SK-N-SH treated with all-trans-retinoic acid at 6 μM for 48 hours (cell line): ENCODE data around the gene HERC6.

Experiments used
- CSDC2 ChIP-seq: fragments of 250-450 bp; sonication (Bioruptor Pico); IDR thresholded peaks from 2 replicates; pipeline ENCODE4 v1.5.0; 2020; ENCODE audit warnings: mild to moderate bottlenecking, moderate library complexity
- GLIS3 ChIP-seq: fragments of 250-450 bp; sonication (Bioruptor Pico); IDR thresholded peaks from 2 replicates; pipeline ENCODE4 v1.5.0; 2020; ENCODE audit warnings: mild to moderate bottlenecking, moderate library complexity
- RARB ChIP-seq: fragments of 250-450 bp; sonication (Bioruptor Pico); IDR thresholded peaks from 2 replicates; pipeline ENCODE4 v1.8.0; 2021; ENCODE audit warnings: mild to moderate bottlenecking, moderate library complexity
- ZNF565 ChIP-seq: fragments of 450-650 bp; formaldehyde crosslinking; conservative IDR thresholded peaks from 2 replicates; pipeline ENCODE4 v1.5.0; 2020; ENCODE audit warnings: low read depth, mild to moderate bottlenecking, moderate library complexity
- ZNF8 ChIP-seq: fragments of 450-650 bp; formaldehyde crosslinking; IDR thresholded peaks from 2 replicates; pipeline ENCODE4 v1.5.0; 2020; ENCODE audit warnings: mild to moderate bottlenecking, moderate library complexity
- TF ChIP-seq, protein P1 (sequence below): fragments of 250-450 bp; sonication (Bioruptor Pico); IDR thresholded peaks from 2 replicates; pipeline ENCODE4 v1.8.0; 2020; ENCODE audit warnings: mild to moderate bottlenecking, moderate library complexity, borderline replicate concordance
- TF ChIP-seq, protein P2 (sequence below): fragments of 250-450 bp; sonication (Bioruptor Pico); IDR thresholded peaks from 2 replicates; pipeline ENCODE4 v1.5.1; 2020; ENCODE audit warnings: low read depth, mild to moderate bottlenecking, moderate library complexity
- TF ChIP-seq, protein P3 (sequence below): fragments of 250-450 bp; sonication (Bioruptor Pico); IDR thresholded peaks from 2 replicates; pipeline ENCODE4 v1.8.0; 2021; ENCODE audit warnings: low read depth, mild to moderate bottlenecking, moderate library complexity, borderline replicate concordance

DNA sequence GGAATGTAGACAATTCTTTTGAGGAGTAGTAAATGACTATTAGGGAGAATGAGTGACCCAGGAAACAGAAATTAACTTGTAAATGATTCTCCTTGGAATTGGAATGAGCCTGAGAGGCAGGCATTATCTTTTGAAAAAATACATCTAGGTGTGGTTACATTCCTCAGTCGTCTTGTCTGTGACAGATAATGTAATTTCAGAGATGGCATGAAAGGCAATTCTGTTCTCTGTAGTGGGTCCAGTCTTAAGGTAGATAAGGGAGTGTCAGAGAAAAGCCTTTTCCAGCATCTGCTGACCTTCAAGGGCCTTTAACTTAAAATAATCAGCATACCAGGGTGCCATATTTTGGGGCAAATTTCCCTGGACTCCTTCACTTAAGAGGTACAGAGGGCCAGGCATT is 35.1 kb downstream of the HERC6 start:
- TF ChIP-seq, protein P1, sequence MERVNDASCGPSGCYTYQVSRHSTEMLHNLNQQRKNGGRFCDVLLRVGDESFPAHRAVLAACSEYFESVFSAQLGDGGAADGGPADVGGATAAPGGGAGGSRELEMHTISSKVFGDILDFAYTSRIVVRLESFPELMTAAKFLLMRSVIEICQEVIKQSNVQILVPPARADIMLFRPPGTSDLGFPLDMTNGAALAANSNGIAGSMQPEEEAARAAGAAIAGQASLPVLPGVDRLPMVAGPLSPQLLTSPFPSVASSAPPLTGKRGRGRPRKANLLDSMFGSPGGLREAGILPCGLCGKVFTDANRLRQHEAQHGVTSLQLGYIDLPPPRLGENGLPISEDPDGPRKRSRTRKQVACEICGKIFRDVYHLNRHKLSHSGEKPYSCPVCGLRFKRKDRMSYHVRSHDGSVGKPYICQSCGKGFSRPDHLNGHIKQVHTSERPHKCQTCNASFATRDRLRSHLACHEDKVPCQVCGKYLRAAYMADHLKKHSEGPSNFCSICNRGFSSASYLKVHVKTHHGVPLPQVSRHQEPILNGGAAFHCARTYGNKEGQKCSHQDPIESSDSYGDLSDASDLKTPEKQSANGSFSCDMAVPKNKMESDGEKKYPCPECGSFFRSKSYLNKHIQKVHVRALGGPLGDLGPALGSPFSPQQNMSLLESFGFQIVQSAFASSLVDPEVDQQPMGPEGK (CRISPR knock-in tag): no peak
- TF ChIP-seq, protein P2, sequence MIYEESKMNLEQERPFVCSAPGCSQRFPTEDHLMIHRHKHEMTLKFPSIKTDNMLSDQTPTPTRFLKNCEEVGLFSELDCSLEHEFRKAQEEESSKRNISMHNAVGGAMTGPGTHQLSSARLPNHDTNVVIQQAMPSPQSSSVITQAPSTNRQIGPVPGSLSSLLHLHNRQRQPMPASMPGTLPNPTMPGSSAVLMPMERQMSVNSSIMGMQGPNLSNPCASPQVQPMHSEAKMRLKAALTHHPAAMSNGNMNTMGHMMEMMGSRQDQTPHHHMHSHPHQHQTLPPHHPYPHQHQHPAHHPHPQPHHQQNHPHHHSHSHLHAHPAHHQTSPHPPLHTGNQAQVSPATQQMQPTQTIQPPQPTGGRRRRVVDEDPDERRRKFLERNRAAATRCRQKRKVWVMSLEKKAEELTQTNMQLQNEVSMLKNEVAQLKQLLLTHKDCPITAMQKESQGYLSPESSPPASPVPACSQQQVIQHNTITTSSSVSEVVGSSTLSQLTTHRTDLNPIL: no peak
- no peak for TF ChIP-seq RARB
- TF ChIP-seq ZNF8 (CRISPR knock-in tag): no peak
- TF ChIP-seq, protein P3, sequence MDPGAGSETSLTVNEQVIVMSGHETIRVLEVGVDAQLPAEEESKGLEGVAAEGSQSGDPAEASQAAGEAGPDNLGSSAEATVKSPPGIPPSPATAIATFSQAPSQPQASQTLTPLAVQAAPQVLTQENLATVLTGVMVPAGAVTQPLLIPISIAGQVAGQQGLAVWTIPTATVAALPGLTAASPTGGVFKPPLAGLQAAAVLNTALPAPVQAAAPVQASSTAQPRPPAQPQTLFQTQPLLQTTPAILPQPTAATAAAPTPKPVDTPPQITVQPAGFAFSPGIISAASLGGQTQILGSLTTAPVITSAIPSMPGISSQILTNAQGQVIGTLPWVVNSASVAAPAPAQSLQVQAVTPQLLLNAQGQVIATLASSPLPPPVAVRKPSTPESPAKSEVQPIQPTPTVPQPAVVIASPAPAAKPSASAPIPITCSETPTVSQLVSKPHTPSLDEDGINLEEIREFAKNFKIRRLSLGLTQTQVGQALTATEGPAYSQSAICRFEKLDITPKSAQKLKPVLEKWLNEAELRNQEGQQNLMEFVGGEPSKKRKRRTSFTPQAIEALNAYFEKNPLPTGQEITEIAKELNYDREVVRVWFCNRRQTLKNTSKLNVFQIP: no peak
- TF ChIP-seq CSDC2 (CRISPR knock-in tag): no peak
- TF ChIP-seq GLIS3 (CRISPR knock-in tag): no peak
- TF ChIP-seq ZNF565 (CRISPR knock-in tag): no peak
